HG03460 (cell line): ENCODE measurements around the gene PPP4R3A.
"Not testable (repeated sequence)": the region's sequence is repeated elsewhere in the genome, so short reads cannot be mapped to it uniquely, and the experiment has no call there.

Experiments used
- ATAC-seq: cut with Tn5 transposase; IDR thresholded peaks from one replicate; pipeline ENCODE4 v1.9.1; 2021; ENCODE audit not compliant: unreplicated experiment

PPP4R3A gene

DNA sequence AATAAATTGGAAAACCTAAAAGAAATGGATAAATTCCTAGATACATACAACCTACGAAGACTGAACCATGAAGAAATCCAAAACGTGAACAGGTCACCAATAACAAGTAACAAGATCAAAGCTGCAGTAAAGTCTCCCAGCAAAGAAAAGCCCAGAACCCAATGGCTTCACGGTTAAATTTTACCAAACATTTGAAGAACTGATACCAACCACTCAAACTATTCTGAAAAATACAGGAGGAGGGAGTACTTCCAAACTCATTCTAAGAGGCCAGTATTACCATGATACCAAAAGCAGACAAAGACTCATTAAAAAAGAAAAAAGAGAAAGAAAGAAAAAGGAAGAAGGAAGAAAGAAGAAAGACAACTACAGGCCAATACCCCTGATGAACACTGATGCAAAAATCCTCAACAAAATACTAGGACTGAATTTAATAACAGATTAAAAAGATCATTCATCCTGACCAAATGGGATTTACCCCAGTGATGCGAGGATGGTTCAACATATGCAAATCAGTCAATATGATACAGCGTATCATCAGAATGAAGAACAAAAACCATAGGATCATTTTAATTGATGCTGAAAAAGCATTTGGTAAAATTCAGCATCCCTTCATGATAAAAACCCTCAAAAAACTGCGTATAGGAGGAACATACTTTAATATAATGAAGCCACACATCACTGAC, 65.6 kb downstream of the PPP4R3A start:
- ATAC-seq, result peak; percentile 49

- ATAC-seq, result no peak
Measured at GRCh38 chr14:91439345-91439744, 70.8 kb downstream of the PPP4R3A start.

GRCh38 chr14:91438845-91439244, 71.3 kb downstream of the PPP4R3A start:
- ATAC-seq, result no peak

- not testable (repeated sequence) for ATAC-seq
Measured at GRCh38 chr14:91436266-91436665, 73.8 kb downstream of the PPP4R3A start.

DNA sequence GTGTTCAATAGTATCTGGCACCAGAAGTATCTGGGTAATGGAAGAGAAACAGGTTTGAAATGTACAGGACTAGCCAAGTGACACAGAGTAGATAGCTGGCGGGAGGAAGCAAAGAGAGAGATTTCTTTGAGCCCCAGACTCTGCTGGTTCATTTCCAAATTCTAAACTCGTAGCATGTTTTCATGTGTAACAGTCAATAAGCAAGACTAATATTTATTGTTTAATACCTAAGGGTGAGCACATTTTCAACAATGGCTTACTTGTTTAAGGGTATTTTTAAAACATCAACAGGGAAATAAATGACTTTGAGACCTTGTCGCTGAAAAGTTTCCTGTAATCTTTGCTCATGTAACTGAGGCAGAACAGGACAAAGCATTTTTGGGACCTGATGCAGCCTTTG, 80.7 kb downstream of the PPP4R3A start:
- ATAC-seq, result no peak

GRCh38 chr14:91428931-91429330, 81.2 kb downstream of the PPP4R3A start:
- ATAC-seq, result not testable (repeated sequence)

GRCh38 chr14:91425531-91425944, 84.6 kb downstream of the PPP4R3A start:
- ATAC-seq, result not testable (repeated sequence)

- ATAC-seq, result no peak
Measured at GRCh38 chr14:91424813-91425530, 85.1 kb downstream of the PPP4R3A start.

DNA sequence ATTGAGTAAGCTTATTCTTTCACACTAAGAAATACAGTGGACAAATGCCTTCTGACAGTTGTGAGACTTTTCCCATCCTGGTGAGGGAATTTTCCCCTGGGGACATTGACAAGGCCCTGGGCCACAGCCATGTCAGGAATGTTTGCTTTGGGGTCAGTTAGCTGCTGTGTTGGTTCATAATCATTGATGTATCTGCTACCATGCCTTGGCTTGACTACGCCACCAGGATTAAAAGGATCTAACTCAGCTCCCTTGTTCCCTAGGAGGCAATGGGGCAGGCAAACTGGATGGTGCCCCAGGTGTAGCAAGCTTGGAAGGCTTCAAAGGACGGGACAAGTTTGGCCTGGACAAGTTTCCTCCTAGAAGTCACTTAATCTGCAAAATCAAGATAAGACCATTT, 89.4 kb downstream of the PPP4R3A start:
- no peak for ATAC-seq

- no peak for ATAC-seq
Measured at GRCh38 chr14:91419451-91419850, 90.7 kb downstream of the PPP4R3A start.

- no peak for ATAC-seq
Measured at GRCh38 chr14:91419044-91419397, 91.1 kb downstream of the PPP4R3A start.

GRCh38 chr14:91418387-91419043, 91.6 kb downstream of the PPP4R3A start:
- no peak for ATAC-seq

DNA sequence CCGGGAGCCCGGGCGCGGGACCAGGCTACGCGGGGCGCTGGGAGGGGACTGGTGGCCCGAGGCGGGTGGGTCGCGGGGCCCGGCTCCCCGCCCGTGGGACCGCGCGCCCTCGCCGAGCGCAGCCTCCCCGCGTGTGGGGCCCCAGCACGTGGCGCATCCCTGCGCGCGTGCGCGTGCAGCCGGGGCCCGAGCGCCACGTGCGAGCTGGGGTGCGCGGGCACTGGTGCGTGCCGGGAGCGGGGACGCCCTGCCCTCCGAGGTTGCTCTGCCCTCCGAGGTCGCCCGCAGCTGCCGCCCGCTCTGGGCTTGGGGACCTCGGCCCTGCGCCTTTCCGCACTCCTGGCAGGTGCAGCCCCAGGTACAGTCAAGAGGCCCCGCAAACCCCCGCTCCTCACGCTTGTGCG, 92.1 kb downstream of the PPP4R3A start:
- peak; percentile 31 for ATAC-seq

- peak; percentile 41 for ATAC-seq
Measured at GRCh38 chr14:91417120-91417982, 92.8 kb downstream of the PPP4R3A start, which contains the start of gene CCDC88C. CCDC88C (minus strand) TSS chr14:91417820; CDS start chr14:91417690, 130 bp downstream.

DNA sequence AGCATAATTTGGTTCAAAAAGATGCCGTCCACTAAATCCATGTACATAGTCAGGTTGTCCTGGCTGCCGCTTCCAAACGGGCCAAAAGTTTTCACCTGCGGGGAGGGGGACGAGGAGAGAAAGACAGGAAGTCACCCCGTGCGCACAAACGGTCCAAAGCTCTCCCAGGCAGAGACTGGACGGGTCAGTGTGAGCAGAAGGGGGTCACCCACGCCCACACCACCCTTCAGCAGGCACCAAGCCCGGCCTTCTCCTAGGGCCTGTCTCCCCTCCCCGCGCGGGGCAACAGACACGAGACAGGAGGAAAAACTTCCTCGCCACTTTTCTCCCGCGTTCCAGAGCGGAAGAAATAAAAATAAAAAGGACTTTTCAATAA, 93.4 kb downstream of the PPP4R3A start:
- ATAC-seq, result no peak

DNA sequence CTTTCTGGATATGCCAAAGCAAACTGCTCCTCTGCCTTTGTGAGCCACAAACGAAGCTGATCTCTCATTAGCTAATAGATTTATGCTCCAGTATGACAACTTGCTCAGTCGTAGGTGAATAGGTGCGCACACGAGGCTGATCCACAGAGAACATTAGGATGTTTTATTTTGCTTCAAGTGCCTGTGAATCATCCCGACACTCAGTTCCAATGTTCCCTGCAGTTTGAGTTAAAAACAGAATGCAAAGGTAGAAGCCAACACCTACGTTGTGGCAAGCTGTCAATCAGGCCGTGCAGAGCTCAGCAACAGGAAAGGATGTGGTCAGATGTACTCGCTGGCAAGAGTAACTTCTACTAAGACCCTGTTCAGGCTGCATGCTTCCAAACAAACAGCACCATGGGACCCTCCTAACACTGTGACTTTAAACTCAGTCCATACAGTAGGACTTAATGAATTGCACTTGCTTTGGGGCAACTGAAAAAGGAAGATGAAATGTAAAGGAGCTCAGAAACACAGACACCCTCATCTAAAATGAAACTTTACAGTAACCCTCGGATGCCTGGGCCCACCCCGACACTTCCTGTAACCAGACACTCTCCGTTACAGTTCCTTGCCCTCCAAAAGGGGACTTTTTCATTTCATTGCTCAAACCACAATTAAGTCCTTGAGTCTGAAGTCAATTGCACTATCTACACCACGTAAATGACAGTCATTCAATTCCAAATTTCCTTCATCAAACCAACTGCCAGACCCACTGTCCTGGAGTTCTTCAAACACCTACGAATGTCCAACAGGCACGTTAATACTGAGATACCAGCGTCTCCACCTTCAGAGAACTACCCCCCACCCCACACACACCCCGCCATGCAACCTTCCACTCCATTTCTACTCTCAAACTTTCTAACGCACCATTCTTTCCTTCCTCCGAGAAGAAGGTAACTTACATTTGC, 94.0 kb downstream of the PPP4R3A start:
- peak; percentile 59 for ATAC-seq

GRCh38 chr14:91414475-91414833, 95.7 kb downstream of the PPP4R3A start:
- ATAC-seq, result no peak

- no peak for ATAC-seq
Measured at GRCh38 chr14:91413547-91414474, 96.3 kb downstream of the PPP4R3A start.

GRCh38 chr14:91412939-91413338, 97.2 kb downstream of the PPP4R3A start:
- no peak for ATAC-seq
